Neural progenitor cell (in vitro differentiated cells): ENCODE measurements around the gene NOB1. TPM values are rescaled to one million over a fixed set of nuclear protein-coding genes. Genes with fewer than 3 reads are reported as not detected.

Experiments
- DNase-seq: peaks from one replicate; pipeline ENCODE4 v3.0.0-alpha.2; 2016; ENCODE audit warnings: low spot score
- H2AFZ ChIP-seq: fragments of 200-600 bp; sonication (generic); replicated peaks from 2 replicates; pipeline ENCODE4 v1.6.1; 2016; ENCODE audit warnings: antibody characterized with exemption
- H3F3A ChIP-seq: fragments of 200-600 bp; sonication (generic); 2 replicates; pipeline ENCODE4 v1.6.1; 2016; ENCODE audit warnings: antibody characterized with exemption, low read depth
- H3K27ac ChIP-seq: fragments of 200-600 bp; sonication (generic); 2 replicates; pipeline ENCODE4 v1.5.1; 2016; ENCODE audit warnings: mild to moderate bottlenecking
- H3K27me3 ChIP-seq: fragments of 200-600 bp; sonication (generic); 2 replicates; pipeline ENCODE4 v1.6.1; 2016; ENCODE audit warnings: mild to moderate bottlenecking, moderate library complexity
- H3K36me3 ChIP-seq: fragments of 200-600 bp; sonication (generic); 2 replicates; pipeline ENCODE4 v1.5.1; 2016
- H3K4me1 ChIP-seq: fragments of 200-600 bp; sonication (generic); 2 replicates; pipeline ENCODE4 v1.6.1; 2016; ENCODE audit warnings: mixed run types
- H3K4me2 ChIP-seq: fragments of 200-600 bp; sonication (generic); 2 replicates; pipeline ENCODE4 v1.6.1; 2016
- H3K4me3 ChIP-seq: fragments of 200-600 bp; sonication (generic); 2 replicates; pipeline ENCODE4 v1.5.1; 2016
- H3K79me2 ChIP-seq: fragments of 200-600 bp; sonication (generic); 2 replicates; pipeline ENCODE4 v1.6.1; 2016; ENCODE audit warnings: low read depth
- H3K9ac ChIP-seq: fragments of 200-600 bp; sonication (generic); 2 replicates; pipeline ENCODE4 v1.6.1; 2016
- H3K9me3 ChIP-seq: fragments of 200-600 bp; sonication (generic); 2 replicates; pipeline ENCODE4 v1.5.1; 2016; ENCODE audit warnings: low read depth
- H4K20me1 ChIP-seq: fragments of 200-600 bp; sonication (generic); 2 replicates; pipeline ENCODE4 v1.6.1; 2016; ENCODE audit warnings: low read depth
- H3K27ac Mint-ChIP-seq: 3 replicates; pipeline ENCODE4 v1.8.0; 2021; ENCODE audit warnings: mixed read lengths
- H3K27me3 Mint-ChIP-seq: 2 replicates; pipeline ENCODE4 v1.8.0; 2022; ENCODE audit warnings: low read depth, mild to moderate bottlenecking, inconsistent platforms, moderate library complexity, mixed read lengths; ENCODE audit not compliant: insufficient read depth
- H3K36me3 Mint-ChIP-seq: 3 replicates; pipeline ENCODE4 v1.8.0; 2021; ENCODE audit warnings: mixed read lengths
- H3K4me1 Mint-ChIP-seq: 3 replicates; pipeline ENCODE4 v1.8.0; 2021; ENCODE audit warnings: mixed read lengths
- H3K4me3 Mint-ChIP-seq: 3 replicates; pipeline ENCODE4 v1.8.0; 2021; ENCODE audit warnings: mild to moderate bottlenecking, moderate library complexity, mixed read lengths
- H3K9me3 Mint-ChIP-seq: 3 replicates; pipeline ENCODE4 v1.8.0; 2020; ENCODE audit warnings: mixed read lengths
- CTCF ChIP-seq: fragments of 200-600 bp; sonication (generic); IDR thresholded peaks from 2 replicates; pipeline ENCODE4 v1.5.1; 2017; ENCODE audit warnings: antibody characterized with exemption, mild to moderate bottlenecking
- EZH2 ChIP-seq: fragments of 200-600 bp; sonication (generic); IDR thresholded peaks from 2 replicates; pipeline ENCODE4 v1.6.1; 2017; ENCODE audit warnings: antibody characterized with exemption, mild to moderate bottlenecking, moderate library complexity
- EZH2phosphoT487 ChIP-seq: fragments of 200-600 bp; sonication (generic); IDR thresholded peaks from 2 replicates; pipeline ENCODE4 v1.6.1; 2017; ENCODE audit warnings: antibody characterized with exemption
- total RNA-seq: library from RNA; depleted of rRNA; stranded (reverse); fragments of >200 nt; gene quantifications from 2 replicates; pipeline ENCODE4 v1.2.3, GENCODE V29; 2015; ENCODE audit warnings: low replicate concordance

Gene NOB1
- total RNA-seq, result 30.3 and 47.4 TPM in 2 replicates

GRCh38 chr16:69754469-69755310, at the start of gene NOB1:
Gene NOB1, minus strand, starts transcription at chr16:69754926. Its CDS starts 16 bp downstream, at chr16:69754910.
- H2AFZ ChIP-seq, result peak within 1 kb of the TSS; percentile 82
- peaks cover 43% of the 10 kb centered on the region for H3K79me2 ChIP-seq
- Mint-ChIP-seq H3K4me1 (peaks cover 8% of the 10 kb centered on the region), H3K4me3 (peak within 1 kb of the TSS; percentile 100), H3K9me3 (no peaks in the 10 kb centered on the region), H3K27me3 (peaks cover 8% of the 10 kb centered on the region), H3K27ac (peak within 1 kb of the TSS; percentile 99), H3K36me3 (peaks cover 10% of the 10 kb centered on the region)
- peak within 1 kb of the TSS; percentile 81 for H3K4me2 ChIP-seq
- no peak for TF ChIP-seq EZH2
- peak; percentile 94 for TF ChIP-seq CTCF
- H3K36me3 ChIP-seq, result no peaks in the 10 kb centered on the region
- no peaks in the 10 kb centered on the region for H4K20me1 ChIP-seq
- H3K4me3 ChIP-seq, result peak within 1 kb of the TSS; percentile 68
- peaks cover 6% of the 10 kb centered on the region for H3K4me1 ChIP-seq
- peak; percentile 99 for DNase-seq
- H3K27me3 ChIP-seq, result no peaks in the 10 kb centered on the region
- H3K27ac ChIP-seq, result no peak within 1 kb of the TSS
- no peaks in the 10 kb centered on the region for H3K9me3 ChIP-seq
- H3K9ac ChIP-seq, result peak within 1 kb of the TSS; percentile 80
- no peaks in the 10 kb centered on the region for H3F3A ChIP-seq

GRCh38 chr16:69804297-69804696, 49.6 kb upstream of the NOB1 start:
- Histone ChIP-seq H2AFZ (no peak overlapping the region), H3K79me2 (no peaks in the 10 kb centered on the region), H3K4me3 (no peak overlapping the region), H3K36me3 (no peaks in the 10 kb centered on the region), H3K9ac (peak overlapping the region; percentile 52), H3K4me1 (no peaks in the 10 kb centered on the region), H3K4me2 (no peak overlapping the region), H3K9me3 (no peaks in the 10 kb centered on the region), H4K20me1 (no peaks in the 10 kb centered on the region), H3K27me3 (no peaks in the 10 kb centered on the region), H3F3A (peaks cover 8% of the 10 kb centered on the region), H3K27ac (no peak overlapping the region)
- Mint-ChIP-seq H3K27me3 (peaks cover 3% of the 10 kb centered on the region), H3K27ac (no peak overlapping the region), H3K9me3 (no peaks in the 10 kb centered on the region), H3K4me3 (no peak overlapping the region), H3K36me3 (peaks cover 2% of the 10 kb centered on the region), H3K4me1 (no peaks in the 10 kb centered on the region)
- no peak for DNase-seq
- no peak for TF ChIP-seq EZH2phosphoT487
- no peak for TF ChIP-seq CTCF
- no peak for TF ChIP-seq EZH2

- no peaks in the 10 kb centered on the region for H3K9me3 ChIP-seq
- no peaks in the 10 kb centered on the region for H3K27me3 ChIP-seq
- no peak overlapping the region for H3K27ac ChIP-seq
- no peak overlapping the region for H2AFZ ChIP-seq
- H3K79me2 ChIP-seq, result no peaks in the 10 kb centered on the region
- H4K20me1 ChIP-seq, result no peaks in the 10 kb centered on the region
- H3K9ac ChIP-seq, result no peak overlapping the region
- Mint-ChIP-seq H3K4me3 (no peak overlapping the region), H3K27me3 (peaks cover 3% of the 10 kb centered on the region), H3K36me3 (peaks cover 2% of the 10 kb centered on the region), H3K4me1 (peaks cover 2% of the 10 kb centered on the region), H3K27ac (peak overlapping the region; percentile 9), H3K9me3 (no peaks in the 10 kb centered on the region)
- no peaks in the 10 kb centered on the region for H3K4me1 ChIP-seq
- no peak for DNase-seq
- no peak overlapping the region for H3K4me3 ChIP-seq
- H3K4me2 ChIP-seq, result no peak overlapping the region
- peaks cover 8% of the 10 kb centered on the region for H3F3A ChIP-seq
- no peaks in the 10 kb centered on the region for H3K36me3 ChIP-seq
- TF ChIP-seq CTCF (no peak), EZH2phosphoT487 (no peak), EZH2 (no peak)
Observed at GRCh38 chr16:69799611-69800031, 44.9 kb upstream of the NOB1 start.
